Activated CD4-positive, alpha-beta T cell treated with anti-CD3 and anti-CD28 coated beads, Interleukin-2, amount 10 ng/mL, durations not matched to agents 7 days and 5 days (primary cell): ENCODE data around the gene PRRC2C. TPM values are rescaled to one million over a fixed set of nuclear protein-coding genes. Genes with fewer than 3 reads are reported as not detected.

Source experiments
- CTCF ChIA-PET: fragments of 350-600 bp; sonication (Branson Sonifier 250); formaldehyde crosslinking; loops from one replicate; lab custom pipeline; 2021; ENCODE audit warnings: antibody characterized with exemption; lab: Charles Lee
- POLR2A ChIA-PET: fragments of 350-600 bp; sonication (Branson Sonifier 250); formaldehyde crosslinking; loops from one replicate; lab custom pipeline; 2021; ENCODE audit warnings: antibody characterized with exemption; lab: Charles Lee
- DNase-seq: peaks from one replicate; pipeline ENCODE4 v3.0.0-alpha.2; 2020
- H3K27ac Mint-ChIP-seq: one replicate; pipeline ENCODE4 v1.8.0; 2021; ENCODE audit warnings: mild to moderate bottlenecking, moderate library complexity, mixed read lengths
- H3K27me3 Mint-ChIP-seq: one replicate; pipeline ENCODE4 v1.8.0; 2021; ENCODE audit warnings: mixed read lengths
- H3K36me3 Mint-ChIP-seq: one replicate; pipeline ENCODE4 v1.8.0; 2021; ENCODE audit warnings: low read depth, mixed read lengths
- H3K4me1 Mint-ChIP-seq: one replicate; pipeline ENCODE4 v1.8.0; 2021; ENCODE audit warnings: mixed read lengths
- H3K4me3 Mint-ChIP-seq: one replicate; pipeline ENCODE4 v1.8.0; 2021; ENCODE audit warnings: mild to moderate bottlenecking, moderate library complexity, mixed read lengths
- H3K9me3 Mint-ChIP-seq: one replicate; pipeline ENCODE4 v1.8.0; 2021; ENCODE audit warnings: mixed read lengths
- total RNA-seq, 2 experiments: library from RNA; stranded (reverse); gene quantifications; one replicate each; pipeline ENCODE4 v1.2.3, GENCODE V29; 2021

PRRC2C gene
- total RNA-seq, 2 experiments from 2014 or later = 208 to 259 TPM

GRCh38 chr1:171563675-171564074 is 78.3 kb downstream of the PRRC2C start:
- ChIA-PET CTCF (no interaction called here), POLR2A (no interaction called here)
- H3K27me3 Mint-ChIP-seq = no peaks in the 10 kb centered on the region
- H3K4me1 Mint-ChIP-seq = no peaks in the 10 kb centered on the region
- H3K4me3 Mint-ChIP-seq = no peak overlapping the region
- H3K36me3 Mint-ChIP-seq = peaks cover 45% of the 10 kb centered on the region
- no peak for DNase-seq
- no peak overlapping the region for H3K27ac Mint-ChIP-seq
- H3K9me3 Mint-ChIP-seq = no peaks in the 10 kb centered on the region

DNA sequence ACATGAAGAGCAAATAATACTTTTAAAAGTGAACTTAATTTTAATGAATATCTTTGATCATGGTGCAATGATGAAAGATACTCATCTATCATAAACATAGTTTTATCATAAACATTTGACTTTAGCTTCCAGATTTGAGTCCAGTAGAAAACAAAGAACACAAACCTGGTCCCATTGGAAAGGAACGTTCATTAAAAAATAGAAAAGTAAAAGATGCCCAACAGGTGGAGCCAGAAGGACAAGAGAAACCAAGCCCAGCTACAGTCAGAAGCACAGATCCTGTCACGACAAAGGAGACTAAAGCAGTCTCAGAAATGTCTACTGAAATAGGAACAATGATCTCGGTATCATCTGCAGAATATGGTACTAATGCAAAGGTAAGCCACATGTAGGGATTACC is 81.1 kb downstream of the PRRC2C start:
- H3K4me1 Mint-ChIP-seq = no peaks in the 10 kb centered on the region
- H3K27me3 Mint-ChIP-seq = no peaks in the 10 kb centered on the region
- ChIA-PET CTCF (interaction anchor here (0.9 kb wide), 1 partner anchor 21 kb away, joined by 3 read pairs; no protein-coding TSS in a partner anchor), POLR2A (no interaction called here)
- no peak for DNase-seq
- H3K36me3 Mint-ChIP-seq = peaks cover 43% of the 10 kb centered on the region
- H3K27ac Mint-ChIP-seq = no peak overlapping the region
- no peak overlapping the region for H3K4me3 Mint-ChIP-seq
- H3K9me3 Mint-ChIP-seq = no peaks in the 10 kb centered on the region

- no peak for DNase-seq
- ChIA-PET CTCF (no interaction called here), POLR2A (no interaction called here)
- no peaks in the 10 kb centered on the region for H3K4me1 Mint-ChIP-seq
- H3K36me3 Mint-ChIP-seq = peaks cover 59% of the 10 kb centered on the region
- H3K27me3 Mint-ChIP-seq = no peaks in the 10 kb centered on the region
- H3K4me3 Mint-ChIP-seq = no peak overlapping the region
- H3K9me3 Mint-ChIP-seq = no peaks in the 10 kb centered on the region
- H3K27ac Mint-ChIP-seq = no peak overlapping the region
Measured at GRCh38 chr1:171570295-171570694, 85.0 kb downstream of the PRRC2C start.

DNA sequence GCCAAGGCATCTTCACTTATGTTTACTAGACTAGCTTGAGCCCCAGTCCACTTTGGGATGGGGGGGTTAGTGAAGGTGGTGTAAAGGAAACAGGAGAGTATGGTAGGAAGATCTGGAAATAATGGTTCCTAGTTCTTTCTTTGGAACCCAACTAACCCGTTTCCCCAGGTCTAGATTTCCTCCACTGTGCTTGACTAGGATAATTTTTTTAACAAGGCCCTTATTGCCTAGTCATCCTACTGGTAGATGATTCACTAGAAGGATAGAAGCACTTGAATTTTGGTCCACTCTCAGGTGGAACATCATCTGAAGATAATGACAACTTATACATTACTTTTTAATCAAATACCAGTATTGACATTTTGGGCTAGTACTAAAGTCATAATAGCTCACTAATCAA is 90.8 kb downstream of the PRRC2C start:
- H3K4me3 Mint-ChIP-seq = no peak overlapping the region
- no peak for DNase-seq
- ChIA-PET POLR2A (no interaction called here), CTCF (interaction anchor here (0.7 to 1.5 kb wide), 2 partner anchors 14 to 45 kb away, joined by 4 to 5 read pairs; no protein-coding TSS in a partner anchor)
- peaks cover 16% of the 10 kb centered on the region for H3K4me1 Mint-ChIP-seq
- H3K36me3 Mint-ChIP-seq = peaks cover 62% of the 10 kb centered on the region
- no peaks in the 10 kb centered on the region for H3K27me3 Mint-ChIP-seq
- H3K27ac Mint-ChIP-seq = peak overlapping the region; percentile 41
- H3K9me3 Mint-ChIP-seq = no peaks in the 10 kb centered on the region

GRCh38 chr1:171581226-171581625 is 95.9 kb downstream of the PRRC2C start:
- H3K27ac Mint-ChIP-seq = no peak overlapping the region
- peaks cover 57% of the 10 kb centered on the region for H3K36me3 Mint-ChIP-seq
- ChIA-PET CTCF (interaction anchor here (0.7 kb wide), 1 partner anchor 45 kb away, joined by 3 read pairs; no protein-coding TSS in a partner anchor), POLR2A (interaction anchor here (0.6 kb wide), 1 partner anchor 66 kb away, joined by 3 read pairs; no protein-coding TSS in a partner anchor)
- H3K4me3 Mint-ChIP-seq = no peak overlapping the region
- peaks cover 25% of the 10 kb centered on the region for H3K4me1 Mint-ChIP-seq
- H3K27me3 Mint-ChIP-seq = no peaks in the 10 kb centered on the region
- no peak for DNase-seq
- H3K9me3 Mint-ChIP-seq = no peaks in the 10 kb centered on the region

DNA sequence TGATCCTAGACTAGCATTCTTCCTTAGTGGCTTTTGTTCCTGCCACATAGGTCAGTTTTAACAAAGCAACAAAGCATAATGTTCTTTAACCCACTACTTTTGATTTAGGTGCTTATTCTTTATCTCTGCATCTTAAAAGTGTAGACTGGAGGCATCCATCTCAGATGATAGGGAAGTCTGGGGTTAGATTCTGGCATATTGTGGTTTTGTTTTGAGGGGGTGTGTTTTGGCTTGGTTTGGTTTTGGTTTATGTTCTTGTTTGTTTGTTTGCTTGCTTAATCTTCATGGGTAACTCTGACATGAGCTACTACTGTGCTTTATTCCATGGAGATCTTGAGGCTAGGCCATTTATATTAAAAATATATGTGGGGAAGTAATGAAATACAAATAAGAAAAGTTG is 96.4 kb downstream of the PRRC2C start:
- DNase-seq = no peak
- no peaks in the 10 kb centered on the region for H3K9me3 Mint-ChIP-seq
- no peaks in the 10 kb centered on the region for H3K27me3 Mint-ChIP-seq
- H3K36me3 Mint-ChIP-seq = peaks cover 56% of the 10 kb centered on the region
- H3K27ac Mint-ChIP-seq = peak overlapping the region; percentile 63
- H3K4me3 Mint-ChIP-seq = no peak overlapping the region
- ChIA-PET POLR2A (interaction anchor here (0.6 kb wide), 1 partner anchor 67 kb away, joined by 3 read pairs; no protein-coding TSS in a partner anchor), CTCF (interaction anchor here (1.2 kb wide), 1 partner anchor 16 kb away, joined by 3 read pairs; no protein-coding TSS in a partner anchor)
- peaks cover 25% of the 10 kb centered on the region for H3K4me1 Mint-ChIP-seq

GRCh38 chr1:171582589-171582988 is 97.3 kb downstream of the PRRC2C start:
- Mint-ChIP-seq H3K27me3 (no peaks in the 10 kb centered on the region), H3K27ac (no peak overlapping the region), H3K4me1 (peaks cover 27% of the 10 kb centered on the region), H3K9me3 (no peaks in the 10 kb centered on the region), H3K4me3 (no peak overlapping the region), H3K36me3 (peaks cover 58% of the 10 kb centered on the region)
- no peak for DNase-seq
- ChIA-PET CTCF (interaction anchor here (1.2 kb wide), 1 partner anchor 16 kb away, joined by 3 read pairs; no protein-coding TSS in a partner anchor), POLR2A (interaction anchor here (0.6 kb wide), 1 partner anchor 61 kb away, joined by 4 read pairs; no protein-coding TSS in a partner anchor)

DNA sequence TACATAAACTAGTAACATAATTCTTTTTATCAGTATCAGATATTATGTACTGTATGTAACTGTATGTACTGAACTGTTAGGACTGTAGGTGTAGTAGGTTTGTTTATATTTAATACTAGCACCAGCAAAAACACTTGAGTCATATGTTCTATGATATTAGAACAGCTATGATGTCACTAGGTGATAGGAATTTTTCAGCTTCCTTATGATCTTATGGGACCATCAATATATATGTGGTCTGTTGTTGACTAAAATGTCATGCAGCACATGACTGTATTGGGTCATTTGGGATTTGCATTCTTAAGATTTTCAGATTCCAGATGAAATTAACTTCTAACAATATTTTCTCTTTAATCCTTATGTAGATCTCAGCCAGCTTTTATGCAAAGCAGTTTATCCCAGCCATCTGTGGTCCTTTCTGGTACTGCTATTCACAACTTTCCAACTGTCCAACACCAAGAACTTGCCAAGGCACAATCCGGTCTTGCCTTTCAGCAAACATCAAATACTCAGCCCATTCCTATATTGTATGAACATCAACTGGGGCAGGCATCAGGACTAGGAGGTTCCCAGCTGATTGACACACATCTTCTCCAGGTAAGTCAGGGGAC is 98.4 kb downstream of the PRRC2C start:
- H3K27me3 Mint-ChIP-seq = no peaks in the 10 kb centered on the region
- DNase-seq = no peak
- H3K36me3 Mint-ChIP-seq = peaks cover 60% of the 10 kb centered on the region
- CTCF ChIA-PET = no interaction called here
- peaks cover 27% of the 10 kb centered on the region for H3K4me1 Mint-ChIP-seq
- no peak overlapping the region for H3K4me3 Mint-ChIP-seq
- no peak overlapping the region for H3K27ac Mint-ChIP-seq
- H3K9me3 Mint-ChIP-seq = no peaks in the 10 kb centered on the region
- POLR2A ChIA-PET = interaction anchor here (0.6 kb wide), 1 partner anchor 63 kb away, joined by 4 read pairs; no protein-coding TSS in a partner anchor

- POLR2A ChIA-PET = no interaction called here
- Mint-ChIP-seq H3K9me3 (no peaks in the 10 kb centered on the region), H3K27ac (no peak overlapping the region), H3K4me3 (no peak overlapping the region), H3K4me1 (peaks cover 17% of the 10 kb centered on the region), H3K27me3 (no peaks in the 10 kb centered on the region), H3K36me3 (peaks cover 64% of the 10 kb centered on the region)
- DNase-seq = no peak
- CTCF ChIA-PET = interaction anchor here (1.0 to 1.1 kb wide), 2 partner anchors 71 to 177 kb away, joined by 3 read pairs; no protein-coding TSS in a partner anchor
Measured at GRCh38 chr1:171585715-171586114, 100.4 kb downstream of the PRRC2C start.

DNA sequence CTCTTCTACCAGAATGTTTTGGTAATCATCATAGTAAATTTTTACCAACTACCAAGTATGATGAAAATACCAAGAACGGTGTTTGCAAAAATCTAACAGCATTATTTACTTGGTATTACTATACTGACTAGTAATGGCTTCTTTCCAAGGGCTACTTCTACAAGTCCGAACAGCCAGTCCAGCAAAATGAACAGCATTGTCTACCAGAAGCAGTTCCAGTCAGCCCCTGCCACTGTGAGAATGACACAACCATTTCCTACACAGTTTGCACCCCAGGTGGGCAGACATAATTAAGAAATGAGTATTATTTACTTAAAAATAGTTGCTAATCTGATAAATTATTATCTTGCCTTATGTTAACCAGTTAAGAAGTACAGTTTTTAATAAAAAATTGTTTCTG is 102.9 kb downstream of the PRRC2C start:
- Mint-ChIP-seq H3K27me3 (no peaks in the 10 kb centered on the region), H3K9me3 (no peaks in the 10 kb centered on the region), H3K4me1 (peaks cover 4% of the 10 kb centered on the region), H3K4me3 (no peak overlapping the region), H3K27ac (no peak overlapping the region), H3K36me3 (peaks cover 78% of the 10 kb centered on the region)
- POLR2A ChIA-PET = no interaction called here
- CTCF ChIA-PET = interaction anchor here (1.1 kb wide), 1 partner anchor 9 kb away, joined by 3 read pairs; no protein-coding TSS in a partner anchor
- DNase-seq = no peak

GRCh38 chr1:171590022-171590421 is 104.7 kb downstream of the PRRC2C start:
- CTCF ChIA-PET = no interaction called here
- Mint-ChIP-seq H3K27me3 (no peaks in the 10 kb centered on the region), H3K36me3 (peaks cover 77% of the 10 kb centered on the region), H3K27ac (no peak overlapping the region), H3K4me1 (peaks cover 4% of the 10 kb centered on the region), H3K9me3 (no peaks in the 10 kb centered on the region), H3K4me3 (no peak overlapping the region)
- no peak for DNase-seq
- POLR2A ChIA-PET = no interaction called here

DNA sequence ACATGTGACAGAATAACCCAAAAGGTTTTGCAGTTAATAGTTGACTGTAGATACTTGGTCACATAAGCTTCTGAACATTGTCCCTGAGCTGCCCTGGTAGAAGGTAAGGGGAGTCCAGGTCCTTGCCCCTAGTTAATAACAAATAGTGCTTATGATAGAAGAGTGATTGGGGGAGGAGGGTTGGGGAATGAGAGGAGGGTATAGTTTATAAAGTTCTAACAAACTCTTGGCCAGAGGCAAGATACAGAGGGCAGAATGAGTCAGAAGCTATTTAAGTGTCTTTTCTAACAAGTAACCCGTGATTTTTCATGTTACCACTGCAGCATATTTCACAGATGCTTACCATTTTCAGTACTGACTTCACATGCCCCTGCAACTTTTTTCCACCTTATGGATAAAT is 110.0 kb downstream of the PRRC2C start:
- Mint-ChIP-seq H3K36me3 (peaks cover 48% of the 10 kb centered on the region), H3K4me1 (no peaks in the 10 kb centered on the region), H3K27me3 (no peaks in the 10 kb centered on the region), H3K27ac (no peak overlapping the region), H3K4me3 (no peak overlapping the region), H3K9me3 (no peaks in the 10 kb centered on the region)
- no peak for DNase-seq
- POLR2A ChIA-PET = no interaction called here
- CTCF ChIA-PET = interaction anchor here (1.2 kb wide), 1 partner anchor 110 kb away, joined by 3 read pairs; the partner anchor contains the start of gene PRRC2C

- H3K36me3 Mint-ChIP-seq = peaks cover 40% of the 10 kb centered on the region
- no peaks in the 10 kb centered on the region for H3K9me3 Mint-ChIP-seq
- ChIA-PET POLR2A (no interaction called here), CTCF (interaction anchor here (1.2 kb wide), 1 partner anchor 111 kb away, joined by 3 read pairs; the partner anchor contains the start of gene PRRC2C)
- H3K27me3 Mint-ChIP-seq = no peaks in the 10 kb centered on the region
- H3K27ac Mint-ChIP-seq = no peak overlapping the region
- no peak for DNase-seq
- H3K4me3 Mint-ChIP-seq = no peak overlapping the region
- no peaks in the 10 kb centered on the region for H3K4me1 Mint-ChIP-seq
Measured at GRCh38 chr1:171596119-171596518, 110.8 kb downstream of the PRRC2C start.
